Upper lobe of left lung (tissue), 6 donors: ENCODE data around the gene ZBTB3. TPM values are rescaled to one million over a fixed set of nuclear protein-coding genes. Genes with fewer than 3 reads are reported as not detected.

Experiments
- ATAC-seq, 2 donors: fragments of 200-7000 bp; cut with Tn5 transposase; one replicate each; pipeline ENCODE4 v1.9.1; 2022; ENCODE audit warnings: mild to moderate bottlenecking in 2 of 2, moderate library complexity in 2 of 2; ENCODE audit not compliant: low FRiP score in 2 of 2
- DNase-seq, 2 donors: peaks; one replicate each; pipeline ENCODE4 v3.0.0-alpha.2; 2019 to 2020
- H3K27ac ChIP-seq, 4 donors: fragments of 200-600 bp; sonication (generic); one replicate each; pipeline ENCODE4 v1.5.1; 2016 to 2019
- H3K27me3 ChIP-seq, 4 donors: fragments of 200-600 bp; sonication (generic); one replicate each; pipeline ENCODE4 v1.5.1; 2017 to 2019
- H3K36me3 ChIP-seq, 4 donors: fragments of 200-600 bp; sonication (generic); one replicate each; pipeline ENCODE4 v1.5.1; 2016 to 2019
- H3K4me1 ChIP-seq, 4 donors: fragments of 200-600 bp; sonication (generic); one replicate each; pipeline ENCODE4 v1.5.1; 2018 to 2019
- H3K4me3 ChIP-seq, 4 donors: fragments of 200-600 bp; sonication (generic); one replicate each; pipeline ENCODE4 v1.5.1; 2017 to 2019; ENCODE audit warnings: mild to moderate bottlenecking in 2 of 4, moderate library complexity in 1 of 4
- H3K9me3 ChIP-seq, 4 donors: fragments of 200-600 bp; sonication (generic); one replicate each; pipeline ENCODE4 v1.5.1; 2018 to 2019
- CTCF ChIP-seq, 6 experiments: fragments of 450-650 bp in 4 of 6; fragments of 200-600 bp in 2 of 6; sonication (generic) in 2 of 6; IDR thresholded peaks; one replicate each; pipeline ENCODE4 v1.5.1; 2016 to 2019; ENCODE audit warnings: antibody characterized with exemption in 6 of 6
- EP300 ChIP-seq, 4 donors: sonication (generic); formaldehyde crosslinking; IDR thresholded peaks; one replicate each; pipeline ENCODE4 v1.5.1; 2017; ENCODE audit warnings: antibody characterized with exemption in 4 of 4, control low read depth in 2 of 4
- POLR2A ChIP-seq, 4 donors: fragments of 450-650 bp; IDR thresholded peaks; one replicate each; pipeline ENCODE4 v1.5.1; 2016 to 2017; ENCODE audit warnings: antibody characterized with exemption in 4 of 4, mild to moderate bottlenecking in 2 of 4
- POLR2AphosphoS5 ChIP-seq, 2 donors: sonication (generic); formaldehyde crosslinking; IDR thresholded peaks; one replicate each; pipeline ENCODE4 v1.5.1; 2017; ENCODE audit warnings: antibody characterized with exemption in 2 of 2
- WGBS, 2 donors: methylation state at CpG; one replicate each; pipeline ENCODE4 v1.1.5; 2017 to 2018; 5-methylcytosine and 5-hydroxymethylcytosine counted together
- total RNA-seq, 6 donors: library from RNA; depleted of rRNA in 4 of 6; stranded (reverse); fragments of >200 nt in 4 of 6; gene quantifications; one replicate each; pipeline versions ENCODE4 v1.1.0 to v1.2.1, GENCODE V29; 2016 to 2021
- donor health status: DM: no; HTN: no; CAD: no; lungs with moderate emphysema.
- donor health status: DM: no; HTN: yes; CAD: no; lungs with severe emphysema.

Gene ZBTB3
- total RNA-seq, 6 donors from 2014 or later = 7.3 to 15.3 (median 11.7) TPM

- Histone ChIP-seq H3K27ac (no peak overlapping the region), H3K4me3 (no peak overlapping the region), H3K36me3 (peaks cover 61 to 98% (median 91%) of the 10 kb centered on the region in 4 donors), H3K27me3 (no peaks in the 10 kb centered on the region), H3K9me3 (no peaks in the 10 kb centered on the region), H3K4me1 (peaks cover 2 to 32% (median 13%) of the 10 kb centered on the region in 4 donors)
- ATAC-seq (no peak), DNase-seq (peak in 1 of 2 donors; percentile 46)
- WGBS, 2 donors = 92 to 95% methylated on average over 24 of the region's 24 CpGs
- TF ChIP-seq CTCF (IDR thresholded peaks at IDR 0.05) (no peak), EP300 (IDR thresholded peaks at IDR 0.05) (no peak), POLR2A (IDR thresholded peaks at IDR 0.05) (no peak), POLR2AphosphoS5 (IDR thresholded peaks at IDR 0.05) (no peak)
Observed at GRCh38 chr11:62715150-62716130, 38.5 kb downstream of the ZBTB3 start.

- Histone ChIP-seq H3K27ac (peak overlapping the region; percentile 6 to 70 (median 51)), H3K4me1 (peaks cover 15 to 49% (median 25%) of the 10 kb centered on the region in 4 donors), H3K9me3 (no peaks in the 10 kb centered on the region), H3K4me3 (no peak overlapping the region), H3K36me3 (peaks cover 43 to 79% (median 71%) of the 10 kb centered on the region in 4 donors), H3K27me3 (no peaks in the 10 kb centered on the region)
- peak in 1 of 2 donors; percentile 59 for ATAC-seq
- 64 to 76% methylated on average over 2 of the region's 2 CpGs for WGBS, 2 donors
- DNase-seq = peak in 1 of 2 donors; percentile 66
- TF ChIP-seq POLR2AphosphoS5 (IDR thresholded peaks at IDR 0.05) (peak in 1 of 2 donors; percentile 15), EP300 (IDR thresholded peaks at IDR 0.05) (no peak)
Observed at GRCh38 chr11:62713343-62713742, 40.6 kb downstream of the ZBTB3 start.

GRCh38 chr11:62712861-62713260 lies 41.1 kb downstream of the ZBTB3 start:
- Histone ChIP-seq H3K36me3 (peaks cover 38 to 74% (median 66%) of the 10 kb centered on the region in 4 donors), H3K4me1 (peaks cover 19 to 52% (median 29%) of the 10 kb centered on the region in 4 donors), H3K4me3 (no peak overlapping the region), H3K27ac (peak overlapping the region; percentile 6 to 70 (median 34)), H3K27me3 (no peaks in the 10 kb centered on the region), H3K9me3 (no peaks in the 10 kb centered on the region)
- no peak for DNase-seq
- TF ChIP-seq POLR2AphosphoS5 (IDR thresholded peaks at IDR 0.05) = no peak
- no peak for ATAC-seq
- WGBS, 2 donors = 65 to 67% methylated on average over 3 of the region's 3 CpGs

- no peaks in the 10 kb centered on the region for H3K9me3 ChIP-seq
- H3K27me3 ChIP-seq = no peaks in the 10 kb centered on the region
- H3K4me3 ChIP-seq = no peak overlapping the region
- ATAC-seq (no peak), DNase-seq (no peak)
- H3K36me3 ChIP-seq = peaks cover 33 to 69% (median 61%) of the 10 kb centered on the region in 4 donors
- TF ChIP-seq POLR2AphosphoS5 (IDR thresholded peaks at IDR 0.05) = no peak
- TF ChIP-seq CTCF (IDR thresholded peaks at IDR 0.05) = no peak
- TF ChIP-seq EP300 (IDR thresholded peaks at IDR 0.05) = no peak
- no peak for TF ChIP-seq POLR2A (IDR thresholded peaks at IDR 0.05)
- peak overlapping the region in 2 of 4 donors; percentile 39 to 70 for H3K27ac ChIP-seq
- 88 to 89% methylated on average over 6 of the region's 6 CpGs for WGBS, 2 donors
- peaks cover 19 to 52% (median 31%) of the 10 kb centered on the region in 4 donors for H3K4me1 ChIP-seq
Observed at GRCh38 chr11:62712276-62712812, 41.6 kb downstream of the ZBTB3 start.

- no peaks in the 10 kb centered on the region for H3K9me3 ChIP-seq
- peaks cover 11 to 45% (median 37%) of the 10 kb centered on the region in 4 donors for H3K36me3 ChIP-seq
- H3K4me1 ChIP-seq = peaks cover 36 to 65% (median 47%) of the 10 kb centered on the region in 4 donors
- H3K27me3 ChIP-seq = no peaks in the 10 kb centered on the region
- ATAC-seq (peak in 1 of 2 donors; percentile 1), DNase-seq (no peak)
- 62 to 66% methylated on average over 7 of the region's 7 CpGs for WGBS, 2 donors
- TF ChIP-seq POLR2A (IDR thresholded peaks at IDR 0.05) = no peak
- TF ChIP-seq POLR2AphosphoS5 (IDR thresholded peaks at IDR 0.05) = no peak
- no peak for TF ChIP-seq EP300 (IDR thresholded peaks at IDR 0.05)
- no peak for TF ChIP-seq CTCF (IDR thresholded peaks at IDR 0.05)
- peak overlapping the region; percentile 44 to 66 (median 54) for H3K4me3 ChIP-seq
- peak overlapping the region; percentile 93 to 98 (median 95) for H3K27ac ChIP-seq
Observed at GRCh38 chr11:62710001-62710345, 44.0 kb downstream of the ZBTB3 start.
